Liver (tissue), 9 donors: ENCODE data around the gene CHRD. TPM values are rescaled to one million over a fixed set of nuclear protein-coding genes. Genes with fewer than 3 reads are reported as not detected.

Source experiments
- DNase-seq: peaks from one replicate; pipeline ENCODE4 v3.0.0-alpha.2; 2017; ENCODE audit warnings: low spot score
- H3K27ac ChIP-seq, 2 donors: one replicate each; pipeline ENCODE4 v1.7.0; 2013; ENCODE audit warnings: inconsistent platforms in 2 of 2, low read length in 2 of 2, control low read depth in 1 of 2, low read depth in 1 of 2, mild to moderate bottlenecking in 1 of 2
- H3K27me3 ChIP-seq, 4 donors: one replicate each; pipeline versions ENCODE4 v1.6.1 to v1.7.0; 2013; ENCODE audit warnings: low read length in 3 of 4, inconsistent platforms in 1 of 4, mild to moderate bottlenecking in 1 of 4, moderate library complexity in 1 of 4; ENCODE audit not compliant: control insufficient read depth in 4 of 4, insufficient read depth in 4 of 4
- H3K36me3 ChIP-seq, 4 donors: one replicate each; pipeline versions ENCODE4 v1.6.1 to v1.7.0; 2013; ENCODE audit warnings: low read length in 3 of 4, mild to moderate bottlenecking in 3 of 4, low read depth in 1 of 4, moderate library complexity in 1 of 4; ENCODE audit not compliant: control insufficient read depth in 4 of 4, insufficient read depth in 3 of 4
- H3K4me1 ChIP-seq, 4 donors: one replicate each; pipeline versions ENCODE4 v1.6.1 to v1.7.0; 2013; ENCODE audit warnings: low read length in 3 of 4, mild to moderate bottlenecking in 3 of 4, moderate library complexity in 1 of 4; ENCODE audit not compliant: control insufficient read depth in 4 of 4, insufficient read depth in 4 of 4
- H3K4me3 ChIP-seq, 3 donors: one replicate each; pipeline versions ENCODE4 v1.6.1 to v1.7.0; 2013; ENCODE audit warnings: low read length in 3 of 3, control low read depth in 1 of 3, low read depth in 1 of 3, mild to moderate bottlenecking in 1 of 3
- H3K9ac ChIP-seq, 2 donors: one replicate each; pipeline ENCODE4 v1.7.0; 2013; ENCODE audit warnings: low read length in 2 of 2, mild to moderate bottlenecking in 2 of 2, moderate library complexity in 2 of 2, control low read depth in 1 of 2, low read depth in 1 of 2
- H3K9me3 ChIP-seq, 4 donors: one replicate each; pipeline versions ENCODE4 v1.6.1 to v1.7.0; 2013; ENCODE audit warnings: low read length in 3 of 4; ENCODE audit not compliant: control insufficient read depth in 4 of 4
- EGR1 ChIP-seq, 2 donors: IDR thresholded peaks; 2 replicates each; pipeline ENCODE4 v1.6.1; 2016 to 2018; ENCODE audit warnings: antibody characterized with exemption in 2 of 2, low read depth in 2 of 2
- FOXA1 ChIP-seq: IDR thresholded peaks from 2 replicates; pipeline ENCODE4 v1.6.1; 2016; ENCODE audit warnings: antibody characterized with exemption
- GABPA ChIP-seq, 2 donors: IDR thresholded peaks in 1 of 2; conservative IDR thresholded peaks in 1 of 2; 2 replicates each; pipeline ENCODE4 v1.6.1; 2016; ENCODE audit warnings: antibody characterized with exemption in 2 of 2, mild to moderate bottlenecking in 1 of 2, moderate library complexity in 1 of 2
- HNF4A ChIP-seq, 2 donors: conservative IDR thresholded peaks; 2 replicates each; pipeline ENCODE4 v1.6.1; 2016; ENCODE audit warnings: antibody characterized with exemption in 2 of 2, mild to moderate bottlenecking in 2 of 2
- JUND ChIP-seq, 2 donors: IDR thresholded peaks; 2 replicates each; pipeline ENCODE4 v1.6.1; 2016; ENCODE audit warnings: antibody characterized with exemption in 2 of 2
- NR2F2 ChIP-seq: IDR thresholded peaks from 2 replicates; pipeline ENCODE4 v1.6.1; 2016; ENCODE audit warnings: antibody characterized with exemption
- RAD21 ChIP-seq, 2 donors: IDR thresholded peaks; 2 replicates each; pipeline ENCODE4 v1.6.1; 2016; ENCODE audit warnings: antibody characterized with exemption in 2 of 2, mild to moderate bottlenecking in 2 of 2
- RXRA ChIP-seq, 2 donors: IDR thresholded peaks; 2 replicates each; pipeline ENCODE4 v1.6.1; 2017 to 2018; ENCODE audit warnings: antibody characterized with exemption in 2 of 2, mild to moderate bottlenecking in 1 of 2
- TAF1 ChIP-seq: conservative IDR thresholded peaks from 2 replicates; pipeline ENCODE4 v1.6.1; 2016; ENCODE audit warnings: antibody characterized with exemption, mild to moderate bottlenecking
- YY1 ChIP-seq: IDR thresholded peaks from 2 replicates; pipeline ENCODE4 v1.6.1; 2016; ENCODE audit warnings: antibody characterized with exemption, mild to moderate bottlenecking
- WGBS: extraction: QIAGEN DNeasy Blood & Tissue Kit; methylation state at CpG from one replicate; pipeline ENCODE4 v1.1.7; 2013; 5-methylcytosine and 5-hydroxymethylcytosine counted together
- polyA plus RNA-seq, 2 donors: library from polyadenylated mRNA; stranded (reverse) in 1 of 2; unstranded in 1 of 2; fragments of 200-250 nt in 1 of 2; fragments of >200 nt in 1 of 2; fragmentation: Nextera tagmentation in 1 of 2; extraction: Ambion mirVana in 1 of 2; gene quantifications; one replicate each; pipeline versions ENCODE4 v1.2.1 to v1.2.3, GENCODE V29; 2013 to 2015
- total RNA-seq, 2 donors: library from RNA; depleted of rRNA; stranded (reverse); fragments of >200 nt; gene quantifications; one replicate each; pipeline ENCODE4 v1.2.3, GENCODE V29; 2014
- TF ChIP-seq, protein P1 (sequence below): IDR thresholded peaks from 2 replicates; pipeline ENCODE4 v1.6.1; 2016; ENCODE audit warnings: antibody characterized with exemption
- TF ChIP-seq, protein P2 (sequence below): IDR thresholded peaks from 2 replicates; pipeline ENCODE4 v1.6.1; 2016; ENCODE audit warnings: antibody characterized with exemption
- TF ChIP-seq, protein P3 (sequence below): IDR thresholded peaks from 2 replicates; pipeline ENCODE4 v1.6.1; 2016; ENCODE audit warnings: antibody characterized with exemption, mild to moderate bottlenecking
- TF ChIP-seq, protein P4 (sequence below): IDR thresholded peaks from 2 replicates; pipeline ENCODE4 v1.6.1; 2016; ENCODE audit warnings: antibody characterized with exemption
- donor health status: healthy.
- donor health status: healthy.
- donor health status: healthy.
- donor health status: healthy.
- donor health status: healthy.

CHRD gene
- total and polyA plus RNA-seq, 4 donors: 9.2 to 66.4 (median 34.9) TPM

DNA sequence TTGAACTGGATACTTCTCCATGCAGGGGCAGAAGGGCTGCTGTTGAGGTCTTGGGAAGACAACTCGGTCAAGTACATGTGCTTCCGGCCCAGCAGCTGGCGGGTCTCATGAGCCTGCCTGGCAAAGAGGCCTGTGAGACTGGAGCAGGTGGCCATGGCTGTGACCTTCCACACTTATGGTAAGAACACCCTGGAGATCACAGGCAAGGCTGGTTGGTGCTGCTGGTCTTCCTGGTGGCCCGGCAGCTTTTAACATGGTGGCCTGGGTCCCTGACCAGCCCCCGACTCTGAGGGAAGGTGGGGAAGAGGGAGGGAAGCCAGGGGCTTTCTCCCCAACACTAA, 15.4 kb downstream of the CHRD start:
- Histone ChIP-seq H3K27me3 (no peaks in the 10 kb centered on the region), H3K9ac (no peak overlapping the region), H3K4me3 (no peak overlapping the region), H3K9me3 (no peaks in the 10 kb centered on the region), H3K36me3 (no peaks in the 10 kb centered on the region), H3K4me1 (no peaks in the 10 kb centered on the region), H3K27ac (no peak overlapping the region)
- WGBS: 92% methylated on average over 5 of the region's 5 CpGs
- DNase-seq: no peak
- TF ChIP-seq HNF4A (conservative IDR thresholded peaks at IDR 0.05) (no peak), YY1 (no peak), RAD21 (IDR thresholded peaks at IDR 0.05) (no peak), FOXA1 (no peak), RXRA (IDR thresholded peaks at IDR 0.05) (no peak)
- TF ChIP-seq, protein P1, sequence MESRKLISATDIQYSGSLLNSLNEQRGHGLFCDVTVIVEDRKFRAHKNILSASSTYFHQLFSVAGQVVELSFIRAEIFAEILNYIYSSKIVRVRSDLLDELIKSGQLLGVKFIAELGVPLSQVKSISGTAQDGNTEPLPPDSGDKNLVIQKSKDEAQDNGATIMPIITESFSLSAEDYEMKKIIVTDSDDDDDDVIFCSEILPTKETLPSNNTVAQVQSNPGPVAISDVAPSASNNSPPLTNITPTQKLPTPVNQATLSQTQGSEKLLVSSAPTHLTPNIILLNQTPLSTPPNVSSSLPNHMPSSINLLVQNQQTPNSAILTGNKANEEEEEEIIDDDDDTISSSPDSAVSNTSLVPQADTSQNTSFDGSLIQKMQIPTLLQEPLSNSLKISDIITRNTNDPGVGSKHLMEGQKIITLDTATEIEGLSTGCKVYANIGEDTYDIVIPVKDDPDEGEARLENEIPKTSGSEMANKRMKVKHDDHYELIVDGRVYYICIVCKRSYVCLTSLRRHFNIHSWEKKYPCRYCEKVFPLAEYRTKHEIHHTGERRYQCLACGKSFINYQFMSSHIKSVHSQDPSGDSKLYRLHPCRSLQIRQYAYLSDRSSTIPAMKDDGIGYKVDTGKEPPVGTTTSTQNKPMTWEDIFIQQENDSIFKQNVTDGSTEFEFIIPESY: no peak
- TF ChIP-seq, protein P2, sequence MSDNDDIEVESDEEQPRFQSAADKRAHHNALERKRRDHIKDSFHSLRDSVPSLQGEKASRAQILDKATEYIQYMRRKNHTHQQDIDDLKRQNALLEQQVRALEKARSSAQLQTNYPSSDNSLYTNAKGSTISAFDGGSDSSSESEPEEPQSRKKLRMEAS: no peak
- TF ChIP-seq, protein P3, sequence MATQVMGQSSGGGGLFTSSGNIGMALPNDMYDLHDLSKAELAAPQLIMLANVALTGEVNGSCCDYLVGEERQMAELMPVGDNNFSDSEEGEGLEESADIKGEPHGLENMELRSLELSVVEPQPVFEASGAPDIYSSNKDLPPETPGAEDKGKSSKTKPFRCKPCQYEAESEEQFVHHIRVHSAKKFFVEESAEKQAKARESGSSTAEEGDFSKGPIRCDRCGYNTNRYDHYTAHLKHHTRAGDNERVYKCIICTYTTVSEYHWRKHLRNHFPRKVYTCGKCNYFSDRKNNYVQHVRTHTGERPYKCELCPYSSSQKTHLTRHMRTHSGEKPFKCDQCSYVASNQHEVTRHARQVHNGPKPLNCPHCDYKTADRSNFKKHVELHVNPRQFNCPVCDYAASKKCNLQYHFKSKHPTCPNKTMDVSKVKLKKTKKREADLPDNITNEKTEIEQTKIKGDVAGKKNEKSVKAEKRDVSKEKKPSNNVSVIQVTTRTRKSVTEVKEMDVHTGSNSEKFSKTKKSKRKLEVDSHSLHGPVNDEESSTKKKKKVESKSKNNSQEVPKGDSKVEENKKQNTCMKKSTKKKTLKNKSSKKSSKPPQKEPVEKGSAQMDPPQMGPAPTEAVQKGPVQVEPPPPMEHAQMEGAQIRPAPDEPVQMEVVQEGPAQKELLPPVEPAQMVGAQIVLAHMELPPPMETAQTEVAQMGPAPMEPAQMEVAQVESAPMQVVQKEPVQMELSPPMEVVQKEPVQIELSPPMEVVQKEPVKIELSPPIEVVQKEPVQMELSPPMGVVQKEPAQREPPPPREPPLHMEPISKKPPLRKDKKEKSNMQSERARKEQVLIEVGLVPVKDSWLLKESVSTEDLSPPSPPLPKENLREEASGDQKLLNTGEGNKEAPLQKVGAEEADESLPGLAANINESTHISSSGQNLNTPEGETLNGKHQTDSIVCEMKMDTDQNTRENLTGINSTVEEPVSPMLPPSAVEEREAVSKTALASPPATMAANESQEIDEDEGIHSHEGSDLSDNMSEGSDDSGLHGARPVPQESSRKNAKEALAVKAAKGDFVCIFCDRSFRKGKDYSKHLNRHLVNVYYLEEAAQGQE: no peak

DNA sequence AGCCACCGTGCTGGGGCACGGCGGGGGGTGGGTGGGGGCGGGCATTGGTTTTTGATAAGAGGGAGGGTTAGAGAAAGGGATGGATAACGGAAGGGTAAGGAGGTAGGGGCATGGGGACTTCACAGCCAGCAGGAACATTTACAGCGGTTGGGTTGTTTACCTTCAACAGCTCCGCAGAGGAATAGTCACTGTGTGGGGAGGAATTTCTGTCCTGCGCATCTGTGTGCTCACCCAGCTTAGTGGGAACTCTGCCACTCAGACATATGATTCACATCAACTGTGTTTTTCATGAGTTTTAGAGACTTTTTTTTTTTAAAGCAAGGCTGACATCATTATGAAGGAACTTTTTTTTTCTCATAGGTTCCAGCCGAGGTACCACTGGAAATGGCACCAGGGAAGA, 19.6 kb downstream of the CHRD start:
- WGBS: 38% methylated on average over 9 of the region's 9 CpGs
- Histone ChIP-seq H3K4me3 (no peak overlapping the region), H3K36me3 (no peaks in the 10 kb centered on the region), H3K4me1 (no peaks in the 10 kb centered on the region), H3K27ac (no peak overlapping the region), H3K9me3 (no peaks in the 10 kb centered on the region), H3K27me3 (no peaks in the 10 kb centered on the region), H3K9ac (no peak overlapping the region)
- no peak for TF ChIP-seq NR2F2
- no peak for TF ChIP-seq RAD21 (IDR thresholded peaks at IDR 0.05)
- TF ChIP-seq HNF4A (conservative IDR thresholded peaks at IDR 0.05): no peak
- no peak for TF ChIP-seq FOXA1
- TF ChIP-seq RXRA (IDR thresholded peaks at IDR 0.05): no peak
- no peak for TF ChIP-seq JUND (IDR thresholded peaks at IDR 0.05)
- TF ChIP-seq TAF1: no peak
- DNase-seq: no peak

DNA sequence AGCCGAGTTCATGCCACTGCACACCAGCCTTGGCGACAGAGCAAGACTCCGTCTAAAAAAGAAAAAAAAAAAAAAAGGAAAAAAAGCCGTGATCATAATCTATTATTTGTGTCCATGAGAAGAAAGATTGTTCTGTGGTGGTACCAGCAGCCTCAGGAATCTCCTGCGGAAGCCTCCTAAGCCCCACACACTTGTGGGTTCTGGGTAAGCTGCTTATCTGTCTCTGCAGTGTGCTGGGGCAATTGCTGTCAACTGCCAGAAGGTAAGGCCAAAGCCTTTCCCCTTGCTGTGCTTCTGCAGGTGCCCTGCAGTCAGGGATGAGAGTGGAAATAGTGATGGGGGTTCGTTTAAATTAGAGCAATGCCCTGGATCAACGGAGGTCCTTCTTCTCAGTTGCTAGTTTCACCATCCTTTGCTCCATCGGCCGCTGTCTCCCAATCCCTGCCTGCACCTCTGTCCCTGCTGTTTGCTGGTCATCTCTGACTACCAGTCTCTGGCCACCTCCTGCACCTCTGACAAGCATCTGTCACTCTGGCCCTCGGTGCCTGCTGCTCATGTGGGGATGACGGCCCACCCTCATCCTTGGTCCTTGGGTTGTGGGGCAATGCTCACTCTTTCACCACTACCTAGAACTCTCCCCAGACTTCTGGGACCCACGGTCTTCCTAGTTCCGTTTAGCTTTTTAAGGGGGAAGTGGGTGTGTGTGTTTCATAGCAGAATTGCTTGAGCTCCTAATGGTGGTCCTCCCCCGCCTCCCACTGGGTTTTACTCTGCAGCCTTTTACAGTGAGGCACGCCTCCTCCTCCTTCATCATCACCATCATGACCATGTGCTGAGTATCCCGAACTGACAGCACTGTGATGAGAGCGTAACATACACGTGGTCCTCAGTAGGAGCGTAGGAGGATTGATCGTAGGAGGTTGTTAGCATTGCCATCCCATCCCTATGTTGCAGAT, 25.5 kb downstream of the CHRD start:
- Histone ChIP-seq H3K4me1 (no peaks in the 10 kb centered on the region), H3K27me3 (no peaks in the 10 kb centered on the region), H3K27ac (no peak overlapping the region), H3K9me3 (no peaks in the 10 kb centered on the region), H3K36me3 (no peaks in the 10 kb centered on the region), H3K4me3 (no peak overlapping the region), H3K9ac (no peak overlapping the region)
- WGBS: 85% methylated on average over 20 of the region's 20 CpGs
- no peak for DNase-seq
- TF ChIP-seq GABPA (IDR thresholded peaks at IDR 0.05 in 1 of 2, conservative IDR thresholded peaks at IDR 0.05 in 1 of 2) (no peak), EGR1 (IDR thresholded peaks at IDR 0.05; ENCODE audit: low read depth in 2 of 2) (no peak), TAF1 (no peak), RAD21 (IDR thresholded peaks at IDR 0.05) (no peak), YY1 (no peak)
- TF ChIP-seq, protein P4, sequence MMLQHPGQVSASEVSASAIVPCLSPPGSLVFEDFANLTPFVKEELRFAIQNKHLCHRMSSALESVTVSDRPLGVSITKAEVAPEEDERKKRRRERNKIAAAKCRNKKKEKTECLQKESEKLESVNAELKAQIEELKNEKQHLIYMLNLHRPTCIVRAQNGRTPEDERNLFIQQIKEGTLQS: no peak
- TF ChIP-seq, protein P3: no peak
